Fibroblast of the aortic adventitia (primary cell): Measurements from ENCODE around the gene SF3B3. TPM values are rescaled to one million over a fixed set of nuclear protein-coding genes. Genes with fewer than 3 reads are reported as not detected.
A peak's percentile ranks its signal among the peaks of the same experiment; 100 is the strongest.

Experiments
- DNase-seq: peaks from one replicate; pipeline ENCODE4 v3.0.0-alpha.2; 2010; ENCODE audit warnings: low read depth
- H3K4me3 ChIP-seq: 2 replicates; pipeline ENCODE4 v1.5.1; 2011; ENCODE audit warnings: low read depth, mild to moderate bottlenecking, control low read depth, low read length, moderate library complexity
- CTCF ChIP-seq: IDR thresholded peaks from 2 replicates; pipeline ENCODE4 v1.5.1; 2011; ENCODE audit warnings: mild to moderate bottlenecking, low read length, control low read depth, inconsistent platforms; ENCODE audit not compliant: insufficient read depth
- total RNA-seq: library from RNA; depleted of rRNA; stranded (reverse); fragments of >200 nt; gene quantifications from 2 replicates; pipeline ENCODE4 v1.2.3, GENCODE V29; 2012; ENCODE audit warnings: low replicate concordance

Gene SF3B3
- total RNA-seq, 1 donor: 184 TPM

DNA sequence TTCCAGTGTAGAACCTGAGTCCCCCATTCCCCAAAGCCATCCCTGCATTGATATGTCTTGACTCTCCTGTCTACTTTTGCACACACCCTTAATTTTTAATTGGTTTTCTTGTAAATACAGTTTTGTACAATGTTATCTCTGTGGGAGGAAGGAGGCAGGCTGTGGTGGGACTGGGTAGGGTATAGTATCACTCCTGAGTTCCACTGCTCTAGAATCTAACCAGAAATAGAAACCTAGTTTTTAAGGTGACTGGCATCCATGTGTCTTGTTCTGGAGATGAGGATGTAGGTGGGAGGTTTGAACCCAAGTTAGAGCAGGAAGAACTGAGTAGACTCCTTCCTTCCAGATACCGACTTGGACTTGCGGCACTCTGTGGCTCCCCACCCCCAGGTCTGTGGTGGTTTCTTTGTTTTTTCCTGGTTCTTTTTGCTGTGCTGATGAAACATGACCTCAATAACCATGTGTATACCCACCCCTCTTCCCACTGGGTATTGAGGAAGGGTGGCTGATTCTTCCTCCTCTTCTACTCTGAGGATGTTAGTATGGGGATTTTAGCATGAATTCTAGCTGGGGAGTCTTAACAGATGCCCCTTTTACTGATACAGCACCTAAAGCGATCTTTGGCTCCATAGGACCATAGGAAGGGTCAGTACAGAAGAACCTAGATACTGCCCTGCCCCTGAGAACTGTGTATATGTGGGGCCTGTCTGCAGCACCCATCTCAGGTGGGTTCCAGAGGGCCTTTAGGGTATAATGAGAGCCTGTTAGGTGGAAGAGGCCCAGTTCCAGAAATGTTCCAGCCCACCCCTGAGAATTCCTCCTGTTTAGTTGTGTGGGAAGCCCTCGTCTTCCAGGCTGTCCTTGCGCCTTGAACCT is 48.7 kb downstream of the SF3B3 start:
- TF ChIP-seq CTCF: no peak
- H3K4me3 ChIP-seq: no peak overlapping the region
- no peak for DNase-seq

DNA sequence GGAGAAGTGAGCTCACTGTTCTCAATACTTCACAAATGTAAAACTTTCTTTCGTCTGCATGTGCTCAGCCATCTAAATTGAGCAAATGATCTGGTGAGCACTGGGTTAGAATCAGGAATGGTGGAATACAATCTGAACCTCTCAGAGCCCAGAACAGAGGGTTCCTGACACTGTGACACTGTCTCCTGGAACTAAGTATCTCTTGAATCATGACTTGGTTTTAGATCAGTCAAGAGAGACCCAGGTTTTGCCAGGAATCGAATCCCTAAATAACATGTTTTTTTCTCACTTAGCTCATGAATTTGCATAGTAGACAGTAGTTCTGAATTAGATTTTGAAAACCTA is 49.3 kb downstream of the SF3B3 start:
- TF ChIP-seq CTCF: no peak
- DNase-seq: no peak
- no peak overlapping the region for H3K4me3 ChIP-seq

GRCh38 chr16:70573451-70574121 is 50.0 kb downstream of the SF3B3 start:
- DNase-seq: peak; percentile 99
- no peak overlapping the region for H3K4me3 ChIP-seq
- TF ChIP-seq CTCF: no peak

GRCh38 chr16:70574595-70575271 is 51.1 kb downstream of the SF3B3 start:
- TF ChIP-seq CTCF: no peak
- no peak for DNase-seq
- no peak overlapping the region for H3K4me3 ChIP-seq

GRCh38 chr16:70575376-70575775 is 51.8 kb downstream of the SF3B3 start:
- no peak for DNase-seq
- TF ChIP-seq CTCF: no peak
- H3K4me3 ChIP-seq: no peak overlapping the region

- peak; percentile 61 for DNase-seq
- no peak for TF ChIP-seq CTCF
- H3K4me3 ChIP-seq: no peak overlapping the region
These were observed 53.0 kb downstream of the SF3B3 start for GRCh38 chr16:70576431-70577255.
